GM13976 (cell line): ENCODE data around the gene PRDM1.

ENCODE experiments used
- DNase-seq: peaks from one replicate; pipeline ENCODE4 v3.0.0; 2012; ENCODE audit warnings: low spot score
- CTCF ChIP-seq: IDR thresholded peaks from 2 replicates; pipeline ENCODE4 v1.5.1; 2012; ENCODE audit warnings: borderline replicate concordance, mild to moderate bottlenecking; ENCODE audit not compliant: insufficient read depth; ENCODE audit errors: extremely low read depth, missing control alignments, control extremely low read depth
- in situ Hi-C: fragments of 300-500 bp; cut with MboI; formaldehyde crosslinking; loops from one replicate; pipeline ENCODE4 v1.12.0; 2022; ENCODE audit warnings: low sequenced_read_pairs, mixed read lengths, inconsistent platforms; ENCODE audit not compliant: unreplicated experiment

The PRDM1 gene

GRCh38 chr6:106102967-106103727 lies 17.0 kb downstream of the PRDM1 start:
- TF ChIP-seq CTCF: no peak
- in situ Hi-C loops: loop anchor here (10.0 kb wide), 1 partner anchor 62 kb away; no protein-coding TSS in a partner anchor
- no peak for DNase-seq

GRCh38 chr6:106103728-106104109 lies 17.6 kb downstream of the PRDM1 start:
- TF ChIP-seq CTCF: no peak
- in situ Hi-C loops: loop anchor here (10.0 kb wide), 1 partner anchor 61 kb away; no protein-coding TSS in a partner anchor
- peak; percentile 39 for DNase-seq

GRCh38 chr6:106104476-106104875 lies 18.3 kb downstream of the PRDM1 start:
- DNase-seq: no peak
- in situ Hi-C loops: loop anchor here (10.0 kb wide), 1 partner anchor 60 kb away; no protein-coding TSS in a partner anchor
- TF ChIP-seq CTCF: no peak

- DNase-seq: no peak
- TF ChIP-seq CTCF: no peak
- in situ Hi-C loops: loop anchor here (10.0 kb wide), 1 partner anchor 60 kb away; no protein-coding TSS in a partner anchor
These were observed 18.8 kb downstream of the PRDM1 start for GRCh38 chr6:106104941-106105340.

- no peak for TF ChIP-seq CTCF
- no peak for DNase-seq
- in situ Hi-C loops: loop anchor here (10.0 kb wide), 1 partner anchor 59 kb away; no protein-coding TSS in a partner anchor
These were observed 19.4 kb downstream of the PRDM1 start for GRCh38 chr6:106105493-106105892.

GRCh38 chr6:106106276-106107042 lies 20.3 kb downstream of the PRDM1 start:
- TF ChIP-seq CTCF: no peak
- no peak for DNase-seq
- in situ Hi-C loops: loop anchor here (10.0 kb wide), 1 partner anchor 58 kb away; no protein-coding TSS in a partner anchor
